GM18505 (cell line): Measurements from ENCODE around the gene EDAR.

Experiments
- ATAC-seq: cut with Tn5 transposase; IDR thresholded peaks from one replicate; pipeline ENCODE4 v1.9.1; 2021; ENCODE audit not compliant: unreplicated experiment
- POLR2A ChIP-seq: IDR thresholded peaks from 4 replicates; pipeline ENCODE4 v1.6.1; 2011; ENCODE audit warnings: borderline replicate concordance; ENCODE audit not compliant: insufficient read depth, insufficient read length; ENCODE audit errors: extremely low read depth

EDAR gene

GRCh38 chr2:108907822-108908712 is 81.0 kb downstream of the EDAR start:
- no peak for TF ChIP-seq POLR2A
- no peak for ATAC-seq

GRCh38 chr2:108906403-108907077 is 82.5 kb downstream of the EDAR start:
- ATAC-seq: no peak
- TF ChIP-seq POLR2A: no peak

- no peak for TF ChIP-seq POLR2A
- ATAC-seq: no peak
These were observed 83.1 kb downstream of the EDAR start for GRCh38 chr2:108905906-108906305.

GRCh38 chr2:108905176-108905575 is 83.8 kb downstream of the EDAR start:
- ATAC-seq: no peak
- no peak for TF ChIP-seq POLR2A

GRCh38 chr2:108904680-108905079 is 84.3 kb downstream of the EDAR start:
- no peak for TF ChIP-seq POLR2A

GRCh38 chr2:108898315-108899082 is 90.5 kb downstream of the EDAR start:
- ATAC-seq: no peak
- no peak for TF ChIP-seq POLR2A

More at GRCh38 chr2:108904680-108905079, 84.3 kb downstream of the EDAR start:
- no peak for ATAC-seq

GRCh38 chr2:108896741-108897140 is 92.3 kb downstream of the EDAR start:
- no peak for ATAC-seq
- no peak for TF ChIP-seq POLR2A

GRCh38 chr2:108895188-108895587 is 93.8 kb downstream of the EDAR start:
- ATAC-seq: no peak
- no peak for TF ChIP-seq POLR2A

GRCh38 chr2:108894766-108895165 is 94.3 kb downstream of the EDAR start:
- ATAC-seq: no peak
- TF ChIP-seq POLR2A: no peak

GRCh38 chr2:108893277-108893676 is 95.7 kb downstream of the EDAR start:
- no peak for TF ChIP-seq POLR2A
- no peak for ATAC-seq

- ATAC-seq: no peak
These were observed 99.1 kb downstream of the EDAR start for GRCh38 chr2:108889907-108890306.

GRCh38 chr2:108884619-108885018 is 104.4 kb downstream of the EDAR start:
- no peak for TF ChIP-seq POLR2A
- ATAC-seq: no peak

More at GRCh38 chr2:108889907-108890306, 99.1 kb downstream of the EDAR start:
- TF ChIP-seq POLR2A: no peak

GRCh38 chr2:108878276-108878675 is 110.7 kb downstream of the EDAR start:
- ATAC-seq: no peak
- TF ChIP-seq POLR2A: no peak

- ATAC-seq: no peak
These were observed 111.5 kb downstream of the EDAR start for GRCh38 chr2:108877506-108877905.

GRCh38 chr2:108870069-108870644 is 118.9 kb downstream of the EDAR start:
- ATAC-seq: no peak
- TF ChIP-seq POLR2A: no peak

More at GRCh38 chr2:108877506-108877905, 111.5 kb downstream of the EDAR start:
- no peak for TF ChIP-seq POLR2A
